Adipocyte (in vitro differentiated cells): ENCODE data around the gene LYZL1.

ENCODE experiments used
- DNase-seq: peaks from one replicate; pipeline ENCODE4 v3.0.0-alpha.2; 2015; ENCODE audit warnings: low read depth
- H3K27me3 ChIP-seq: replicated peaks from 2 replicates; pipeline ENCODE4 v1.7.0; 2013; ENCODE audit warnings: mild to moderate bottlenecking, low read length, moderate library complexity; ENCODE audit not compliant: control insufficient read depth, insufficient read depth
- H3K36me3 ChIP-seq: 2 replicates; pipeline ENCODE4 v1.7.0; 2013; ENCODE audit warnings: low read length, mild to moderate bottlenecking, moderate library complexity; ENCODE audit not compliant: control insufficient read depth, insufficient read depth, severe bottlenecking
- H3K4me1 ChIP-seq: 2 replicates; pipeline ENCODE4 v1.7.0; 2013; ENCODE audit warnings: mild to moderate bottlenecking, low read length, moderate library complexity; ENCODE audit not compliant: control insufficient read depth, insufficient read depth
- H3K4me3 ChIP-seq: 2 replicates; pipeline ENCODE4 v1.7.0; 2013; ENCODE audit warnings: mild to moderate bottlenecking, low read length, moderate library complexity
- H3K9ac ChIP-seq: 2 replicates; pipeline ENCODE4 v1.7.0; 2013; ENCODE audit warnings: mild to moderate bottlenecking, low read length, moderate library complexity
- H3K9me3 ChIP-seq: 2 replicates; pipeline ENCODE4 v1.7.0; 2013; ENCODE audit warnings: mild to moderate bottlenecking, low read length, moderate library complexity; ENCODE audit not compliant: control insufficient read depth

LYZL1 gene

GRCh38 chr10:29321656-29322055, 32.8 kb downstream of the LYZL1 start:
- Histone ChIP-seq H3K27me3 (peaks cover 7% of the 10 kb centered on the region), H3K4me3 (no peak overlapping the region), H3K9me3 (no peaks in the 10 kb centered on the region), H3K9ac (no peak overlapping the region), H3K36me3 (no peaks in the 10 kb centered on the region), H3K4me1 (peaks cover 7% of the 10 kb centered on the region)
- no peak for DNase-seq

- Histone ChIP-seq H3K4me3 (no peak overlapping the region), H3K4me1 (peaks cover 7% of the 10 kb centered on the region), H3K9me3 (no peaks in the 10 kb centered on the region), H3K9ac (no peak overlapping the region), H3K27me3 (peaks cover 7% of the 10 kb centered on the region), H3K36me3 (no peaks in the 10 kb centered on the region)
- DNase-seq, result no peak
These were observed 34.0 kb downstream of the LYZL1 start for GRCh38 chr10:29322918-29323317.

GRCh38 chr10:29323367-29323766, 34.5 kb downstream of the LYZL1 start:
- DNase-seq, result no peak
- H3K9me3 ChIP-seq, result no peaks in the 10 kb centered on the region
- H3K4me3 ChIP-seq, result no peak overlapping the region
- no peaks in the 10 kb centered on the region for H3K36me3 ChIP-seq
- peaks cover 7% of the 10 kb centered on the region for H3K27me3 ChIP-seq
- no peak overlapping the region for H3K9ac ChIP-seq
- H3K4me1 ChIP-seq, result peaks cover 6% of the 10 kb centered on the region

- Histone ChIP-seq H3K4me1 (peaks cover 3% of the 10 kb centered on the region), H3K4me3 (no peak overlapping the region), H3K27me3 (peaks cover 4% of the 10 kb centered on the region), H3K9ac (no peak overlapping the region), H3K9me3 (no peaks in the 10 kb centered on the region), H3K36me3 (no peaks in the 10 kb centered on the region)
- no peak for DNase-seq
These were observed 35.5 kb downstream of the LYZL1 start for GRCh38 chr10:29324220-29324841.

- no peak overlapping the region for H3K4me3 ChIP-seq
- H3K36me3 ChIP-seq, result no peaks in the 10 kb centered on the region
- H3K27me3 ChIP-seq, result no peaks in the 10 kb centered on the region
- H3K4me1 ChIP-seq, result peaks cover 11% of the 10 kb centered on the region
- no peak for DNase-seq
- no peaks in the 10 kb centered on the region for H3K9me3 ChIP-seq
- H3K9ac ChIP-seq, result no peak overlapping the region
These were observed 37.4 kb downstream of the LYZL1 start for GRCh38 chr10:29326299-29326698.

GRCh38 chr10:29326886-29327745, 38.2 kb downstream of the LYZL1 start:
- DNase-seq, result no peak
- Histone ChIP-seq H3K4me1 (peaks cover 11% of the 10 kb centered on the region), H3K9me3 (no peaks in the 10 kb centered on the region), H3K36me3 (no peaks in the 10 kb centered on the region), H3K27me3 (no peaks in the 10 kb centered on the region), H3K9ac (no peak overlapping the region), H3K4me3 (no peak overlapping the region)

- H3K4me1 ChIP-seq, result peaks cover 11% of the 10 kb centered on the region
- H3K36me3 ChIP-seq, result no peaks in the 10 kb centered on the region
- no peak overlapping the region for H3K4me3 ChIP-seq
- DNase-seq, result no peak
- no peaks in the 10 kb centered on the region for H3K27me3 ChIP-seq
- H3K9me3 ChIP-seq, result no peaks in the 10 kb centered on the region
- H3K9ac ChIP-seq, result no peak overlapping the region
These were observed 38.9 kb downstream of the LYZL1 start for GRCh38 chr10:29327746-29328102.

- no peaks in the 10 kb centered on the region for H3K27me3 ChIP-seq
- no peaks in the 10 kb centered on the region for H3K9me3 ChIP-seq
- H3K36me3 ChIP-seq, result no peaks in the 10 kb centered on the region
- no peak overlapping the region for H3K9ac ChIP-seq
- peak; percentile 34 for DNase-seq
- no peak overlapping the region for H3K4me3 ChIP-seq
- peaks cover 11% of the 10 kb centered on the region for H3K4me1 ChIP-seq
These were observed 40.1 kb downstream of the LYZL1 start for GRCh38 chr10:29328983-29329382.

GRCh38 chr10:29329420-29329819, 40.5 kb downstream of the LYZL1 start:
- DNase-seq, result peak; percentile 16
- H3K9ac ChIP-seq, result no peak overlapping the region
- no peaks in the 10 kb centered on the region for H3K27me3 ChIP-seq
- H3K4me3 ChIP-seq, result no peak overlapping the region
- no peaks in the 10 kb centered on the region for H3K9me3 ChIP-seq
- H3K4me1 ChIP-seq, result peaks cover 11% of the 10 kb centered on the region
- no peaks in the 10 kb centered on the region for H3K36me3 ChIP-seq

GRCh38 chr10:29332061-29332760, 43.3 kb downstream of the LYZL1 start:
- peaks cover 11% of the 10 kb centered on the region for H3K4me1 ChIP-seq
- DNase-seq, result no peak

GRCh38 chr10:29332761-29333148, 43.9 kb downstream of the LYZL1 start:
- no peaks in the 10 kb centered on the region for H3K9me3 ChIP-seq
- DNase-seq, result no peak

More at GRCh38 chr10:29332061-29332760, 43.3 kb downstream of the LYZL1 start:
- Histone ChIP-seq H3K27me3 (no peaks in the 10 kb centered on the region), H3K9ac (no peak overlapping the region), H3K36me3 (no peaks in the 10 kb centered on the region), H3K4me3 (no peak overlapping the region), H3K9me3 (no peaks in the 10 kb centered on the region)

More at GRCh38 chr10:29332761-29333148, 43.9 kb downstream of the LYZL1 start:
- Histone ChIP-seq H3K36me3 (no peaks in the 10 kb centered on the region), H3K9ac (no peak overlapping the region), H3K4me3 (no peak overlapping the region), H3K4me1 (peaks cover 11% of the 10 kb centered on the region), H3K27me3 (no peaks in the 10 kb centered on the region)
